H9 (cell line): ENCODE data around the gene SERF2. TPM values are rescaled to one million over a fixed set of nuclear protein-coding genes. Genes with fewer than 3 reads are reported as not detected.

ENCODE experiments used
- DNase-seq: peaks from one replicate; pipeline ENCODE4 v3.0.0-alpha.2; 2017
- H2AFZ ChIP-seq: one replicate; pipeline ENCODE4 v1.6.1; 2013; ENCODE audit warnings: mild to moderate bottlenecking, low read length, control low read depth, moderate library complexity
- H2AK5ac ChIP-seq: 2 replicates; pipeline ENCODE4 v1.6.1; 2013; ENCODE audit warnings: low read length, control low read depth, mixed read lengths; ENCODE audit not compliant: insufficient read length
- H2BK120ac ChIP-seq: one replicate; pipeline ENCODE4 v1.6.1; 2013; ENCODE audit warnings: low read depth, mild to moderate bottlenecking, low read length, control low read depth, inconsistent platforms; ENCODE audit not compliant: poor library complexity, severe bottlenecking
- H2BK12ac ChIP-seq: 2 replicates; pipeline ENCODE4 v1.6.1; 2013; ENCODE audit warnings: low read length, control low read depth, mixed read lengths, low read depth; ENCODE audit not compliant: insufficient read length
- H2BK15ac ChIP-seq: 2 replicates; pipeline ENCODE4 v1.6.1; 2013; ENCODE audit warnings: low read depth, low read length, control low read depth
- H2BK20ac ChIP-seq: one replicate; pipeline ENCODE4 v1.6.1; 2013; ENCODE audit warnings: low read depth, mild to moderate bottlenecking, low read length, control low read depth, inconsistent platforms; ENCODE audit not compliant: poor library complexity, severe bottlenecking
- H2BK5ac ChIP-seq: 2 replicates; pipeline ENCODE4 v1.6.1; 2013; ENCODE audit warnings: low read length, control low read depth, mixed read lengths; ENCODE audit not compliant: insufficient read length
- H3K14ac ChIP-seq: 2 replicates; pipeline ENCODE4 v1.6.1; 2013; ENCODE audit warnings: low read length, control low read depth; ENCODE audit not compliant: insufficient read depth
- H3K18ac ChIP-seq: 2 replicates; pipeline ENCODE4 v1.6.1; 2013; ENCODE audit warnings: low read depth, mild to moderate bottlenecking, mixed read lengths, low read length, control low read depth; ENCODE audit not compliant: insufficient read length
- H3K23ac ChIP-seq: 2 replicates; pipeline ENCODE4 v1.6.1; 2013; ENCODE audit warnings: low read length, control low read depth, mixed read lengths, low read depth; ENCODE audit not compliant: insufficient read length
- H3K23me2 ChIP-seq: 2 replicates; pipeline ENCODE4 v1.6.1; 2013; ENCODE audit warnings: low read depth, mild to moderate bottlenecking, mixed read lengths, low read length, control low read depth; ENCODE audit not compliant: insufficient read length, poor library complexity, severe bottlenecking
- H3K27ac ChIP-seq: 2 replicates; pipeline ENCODE4 v1.5.1; 2013; ENCODE audit warnings: low read length, control low read depth, mixed read lengths, low read depth; ENCODE audit not compliant: insufficient read length
- H3K27me3 ChIP-seq: 2 replicates; pipeline ENCODE4 v1.6.1; 2013; ENCODE audit warnings: low read length, control low read depth, inconsistent platforms; ENCODE audit not compliant: insufficient read depth
- H3K4ac ChIP-seq: 2 replicates; pipeline ENCODE4 v1.6.1; 2013; ENCODE audit warnings: low read depth, mild to moderate bottlenecking, control low read depth, inconsistent platforms, low read length, moderate library complexity
- H3K4me1 ChIP-seq: 2 replicates; pipeline ENCODE4 v1.6.1; 2013; ENCODE audit warnings: low read length, control low read depth, inconsistent platforms; ENCODE audit not compliant: insufficient read depth
- H3K4me2 ChIP-seq: 2 replicates; pipeline ENCODE4 v1.6.1; 2013; ENCODE audit warnings: low read length, control low read depth, mixed read lengths; ENCODE audit not compliant: insufficient read length, insufficient read depth
- H3K56ac ChIP-seq: 2 replicates; pipeline ENCODE4 v1.6.1; 2013; ENCODE audit warnings: low read depth, mild to moderate bottlenecking, mixed read lengths, low read length, control low read depth; ENCODE audit not compliant: insufficient read length
- H3K79me1 ChIP-seq: 2 replicates; pipeline ENCODE4 v1.6.1; 2013; ENCODE audit warnings: low read depth, mild to moderate bottlenecking, moderate library complexity, low read length, control low read depth, inconsistent platforms; ENCODE audit not compliant: insufficient read depth, poor library complexity, severe bottlenecking
- H3K79me2 ChIP-seq: 2 replicates; pipeline ENCODE4 v1.6.1; 2013; ENCODE audit warnings: low read length, control low read depth, inconsistent platforms; ENCODE audit not compliant: insufficient read depth
- H3K9ac ChIP-seq: 2 replicates; pipeline ENCODE4 v1.6.1; 2013; ENCODE audit warnings: low read length, control low read depth, mixed read lengths; ENCODE audit not compliant: insufficient read length; ENCODE audit errors: extremely low read depth
- H3K9me3 ChIP-seq: one replicate; pipeline ENCODE4 v1.6.1; 2013; ENCODE audit warnings: low read depth, low read length, inconsistent platforms; ENCODE audit not compliant: control insufficient read depth
- H3T11ph ChIP-seq: one replicate; pipeline ENCODE4 v1.6.1; 2013; ENCODE audit warnings: mild to moderate bottlenecking, low read length, control low read depth, inconsistent platforms
- H4K20me1 ChIP-seq: one replicate; pipeline ENCODE4 v1.6.1; 2013; ENCODE audit not compliant: control insufficient read depth, insufficient read length, insufficient read depth
- H4K5ac ChIP-seq: 2 replicates; pipeline ENCODE4 v1.6.1; 2013; ENCODE audit warnings: low read depth, mild to moderate bottlenecking, mixed read lengths, low read length, control low read depth; ENCODE audit not compliant: insufficient read length
- H4K8ac ChIP-seq: replicated peaks from 2 replicates; pipeline ENCODE4 v1.6.1; 2013; ENCODE audit warnings: low read length, control low read depth, mixed read lengths, low read depth; ENCODE audit not compliant: insufficient read length
- H4K91ac ChIP-seq: 2 replicates; pipeline ENCODE4 v1.6.1; 2013; ENCODE audit warnings: low read depth, mild to moderate bottlenecking, moderate library complexity, mixed read lengths, low read length, control low read depth; ENCODE audit not compliant: insufficient read length
- H3K27ac Mint-ChIP-seq, 3 experiments: 2 replicates in 2 of 3; 3 replicates in 1 of 3; pipeline ENCODE4 v1.8.0; 2020 to 2021; ENCODE audit warnings: mixed read lengths in 3 of 3, mild to moderate bottlenecking in 1 of 3, moderate library complexity in 1 of 3
- H3K27me3 Mint-ChIP-seq: 2 replicates; pipeline ENCODE4 v1.8.0; 2021; ENCODE audit warnings: low read depth, mild to moderate bottlenecking, moderate library complexity, mixed read lengths
- H3K36me3 Mint-ChIP-seq, 3 experiments: 2 replicates in 2 of 3; 3 replicates in 1 of 3; pipeline ENCODE4 v1.8.0; 2020 to 2021; ENCODE audit warnings: low read depth in 3 of 3, mixed read lengths in 3 of 3; ENCODE audit not compliant: insufficient read depth in 1 of 3
- H3K4me1 Mint-ChIP-seq, 2 experiments: 2 replicates each; pipeline ENCODE4 v1.8.0; 2020; ENCODE audit warnings: mixed read lengths in 2 of 2
- H3K4me3 Mint-ChIP-seq, 2 experiments: 2 replicates in 1 of 2; 3 replicates in 1 of 2; pipeline ENCODE4 v1.8.0; 2020 to 2021; ENCODE audit warnings: mild to moderate bottlenecking in 2 of 2, mixed read lengths in 2 of 2, moderate library complexity in 1 of 2
- H3K9me3 Mint-ChIP-seq, 2 experiments: 2 replicates in 1 of 2; 3 replicates in 1 of 2; pipeline ENCODE4 v1.8.0; 2020; ENCODE audit warnings: mild to moderate bottlenecking in 2 of 2, mixed read lengths in 2 of 2, moderate library complexity in 1 of 2
- WGBS: extraction: QIAGEN DNeasy Blood & Tissue Kit; methylation state at CpG from one replicate; pipeline ENCODE4 v1.1.7; 2013; ENCODE audit warnings: missing lambda C conversion rate, low lambda C conversion rate, mixed read lengths; ENCODE audit not compliant: insufficient read length; ENCODE audit errors: extremely low coverage; 5-methylcytosine and 5-hydroxymethylcytosine counted together
- total RNA-seq: library from RNA; stranded (reverse); gene quantifications from 2 replicates; pipeline ENCODE4 v1.2.1, GENCODE V29; 2021
- TF ChIP-seq, protein P1 (sequence below): fragments of 200-600 bp; sonication (generic); conservative IDR thresholded peaks from 3 replicates; pipeline ENCODE4 v1.8.0; 2021; ENCODE audit warnings: antibody characterized with exemption, mild to moderate bottlenecking

The SERF2 gene
- total RNA-seq, 1 experiment from 2014 or later = 819 TPM

DNA sequence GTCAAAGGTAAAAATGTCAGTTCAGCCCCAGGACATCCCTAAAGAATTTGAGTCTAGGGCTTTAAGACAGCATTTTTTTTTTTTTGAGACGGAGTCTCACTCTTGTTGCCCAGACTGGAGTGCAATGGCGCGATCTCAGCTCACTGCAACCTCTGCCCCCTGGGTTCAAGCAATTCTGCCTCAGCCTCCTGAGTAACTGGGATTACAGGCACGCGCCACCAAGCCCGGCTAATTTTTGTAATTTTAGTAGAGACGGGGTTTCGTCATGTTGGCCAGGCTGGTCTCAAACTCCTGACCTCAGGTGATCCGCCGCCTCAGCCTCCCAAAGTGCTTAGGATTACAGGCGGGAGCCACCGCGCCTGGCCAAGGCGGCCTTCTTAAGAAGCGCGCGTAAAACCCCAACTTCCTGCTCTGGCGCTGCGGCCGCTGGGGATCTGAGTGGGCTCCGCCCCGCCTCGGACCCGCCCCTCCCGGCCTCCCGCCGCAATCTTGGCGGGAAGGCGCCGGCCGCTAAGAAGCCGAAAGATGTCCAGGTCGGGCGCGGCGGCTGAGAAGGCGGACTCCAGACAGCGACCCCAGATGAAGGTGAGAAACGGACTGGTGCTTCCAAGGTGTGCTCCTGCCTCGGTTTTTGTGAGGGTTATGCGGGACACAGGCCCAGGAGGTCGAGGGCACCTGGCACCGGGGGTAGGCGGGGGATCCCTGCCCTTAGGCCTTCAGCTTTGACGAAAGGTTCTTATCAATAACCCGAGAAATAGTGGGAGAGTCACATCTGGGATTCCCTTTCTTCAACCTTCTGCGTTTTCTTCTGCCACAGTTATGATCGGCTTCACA lies 34.6 kb downstream of the SERF2 start, which contains the start of gene WDR76:
Gene WDR76 (plus strand): TSS at position 495 of the 834 bp plus-strand sequence. CDS start 31 bp downstream, at position 526.
- Histone ChIP-seq H3K79me1 (peaks cover 5% of the 10 kb centered on the region), H2AK5ac (no peak within 1 kb of the TSS), H3K23me2 (peaks cover 8% of the 10 kb centered on the region), H3K18ac (peak within 1 kb of the TSS; percentile 77), H3T11ph (no peak within 1 kb of the TSS), H3K23ac (no peak within 1 kb of the TSS), H3K4me1 (no peaks in the 10 kb centered on the region; the same call in 1 of the 2 replicates), H3K27me3 (no peaks in the 10 kb centered on the region), H3K4me2 (peak within 1 kb of the TSS; percentile 69), H2BK5ac (no peak within 1 kb of the TSS), H3K79me2 (peaks cover 4% of the 10 kb centered on the region; the same call in 1 of the 2 replicates), H3K14ac (peak within 1 kb of the TSS; percentile 88; the same call in 1 of the 2 replicates), H3K4ac (no peak within 1 kb of the TSS), H3K9me3 (no peaks in the 10 kb centered on the region), H2BK15ac (no peak within 1 kb of the TSS), H2BK20ac (no peak within 1 kb of the TSS), H4K91ac (no peak within 1 kb of the TSS), H4K5ac (no peak within 1 kb of the TSS), H4K8ac (no peak within 1 kb of the TSS), H3K9ac (peak within 1 kb of the TSS; percentile 86), H2AFZ (no peak within 1 kb of the TSS), H4K20me1 (no peaks in the 10 kb centered on the region), H2BK120ac (no peak within 1 kb of the TSS), H2BK12ac (peak within 1 kb of the TSS; percentile 15), H3K27ac (no peak within 1 kb of the TSS), H3K56ac (no peak within 1 kb of the TSS)
- peak; percentile 88 for DNase-seq
- TF ChIP-seq, protein P1, sequence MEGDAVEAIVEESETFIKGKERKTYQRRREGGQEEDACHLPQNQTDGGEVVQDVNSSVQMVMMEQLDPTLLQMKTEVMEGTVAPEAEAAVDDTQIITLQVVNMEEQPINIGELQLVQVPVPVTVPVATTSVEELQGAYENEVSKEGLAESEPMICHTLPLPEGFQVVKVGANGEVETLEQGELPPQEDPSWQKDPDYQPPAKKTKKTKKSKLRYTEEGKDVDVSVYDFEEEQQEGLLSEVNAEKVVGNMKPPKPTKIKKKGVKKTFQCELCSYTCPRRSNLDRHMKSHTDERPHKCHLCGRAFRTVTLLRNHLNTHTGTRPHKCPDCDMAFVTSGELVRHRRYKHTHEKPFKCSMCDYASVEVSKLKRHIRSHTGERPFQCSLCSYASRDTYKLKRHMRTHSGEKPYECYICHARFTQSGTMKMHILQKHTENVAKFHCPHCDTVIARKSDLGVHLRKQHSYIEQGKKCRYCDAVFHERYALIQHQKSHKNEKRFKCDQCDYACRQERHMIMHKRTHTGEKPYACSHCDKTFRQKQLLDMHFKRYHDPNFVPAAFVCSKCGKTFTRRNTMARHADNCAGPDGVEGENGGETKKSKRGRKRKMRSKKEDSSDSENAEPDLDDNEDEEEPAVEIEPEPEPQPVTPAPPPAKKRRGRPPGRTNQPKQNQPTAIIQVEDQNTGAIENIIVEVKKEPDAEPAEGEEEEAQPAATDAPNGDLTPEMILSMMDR = no peak
- peaks cover 10 to 18% of the 10 kb centered on the region in 2 experiments for H3K4me1 Mint-ChIP-seq
- H3K4me3 Mint-ChIP-seq = peak within 1 kb of the TSS; percentile 88
- H3K36me3 Mint-ChIP-seq = peaks cover 13 to 28% (median 23%) of the 10 kb centered on the region in 3 experiments
- peak within 1 kb of the TSS in 2 of 3 experiments; percentile 22 to 98; a peak in 3 of 7 replicates for H3K27ac Mint-ChIP-seq
- no CpG with 5 or more reads among the region's 48 CpGs for WGBS
- H3K27me3 Mint-ChIP-seq = peaks cover 12% of the 10 kb centered on the region
- peaks cover 11 to 21% of the 10 kb centered on the region in 2 experiments for H3K9me3 Mint-ChIP-seq
